Measurements from ENCODE around the gene PEX11B.

The PEX11B gene

GRCh38 chr1:145917595-145917994 is 922 bp downstream of the PEX11B start:
- Mint-ChIP-seq H3K27me3 (no peaks in the 10 kb centered on the region), H3K4me1 (ENCODE audit: low read depth in 2 of 2) (peaks cover 26 to 33% of the 10 kb centered on the region in 2 donors), H3K36me3 (ENCODE audit: insufficient read depth) (peaks cover 48% of the 10 kb centered on the region), H3K4me3 (peak overlapping the region; percentile 88 to 96), H3K9me3 (no peaks in the 10 kb centered on the region), H3K27ac (peak overlapping the region; percentile 89 to 94)
- no peak for ATAC-seq (replicated peaks)
- DNase-seq: no peak

DNA sequence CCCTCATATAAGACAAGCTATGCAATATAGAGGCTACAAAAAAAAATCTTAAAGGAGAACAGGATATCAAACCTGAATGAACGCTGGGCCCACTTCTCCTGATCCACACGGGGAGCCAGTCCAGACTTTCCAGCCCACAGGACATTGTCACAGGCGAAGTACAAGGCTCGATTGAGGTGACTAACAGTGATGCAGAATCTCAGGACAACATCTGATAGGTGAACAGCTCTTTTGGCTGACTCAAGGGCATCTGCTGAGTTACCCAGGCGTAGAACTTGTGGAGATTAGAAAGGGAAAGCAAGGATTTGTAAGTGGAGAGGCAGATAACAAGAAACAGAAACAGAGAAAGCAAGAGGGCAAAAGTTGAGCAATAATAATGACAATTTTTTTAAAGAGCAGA is 1.8 kb downstream of the PEX11B start:
- Mint-ChIP-seq H3K9me3 (no peaks in the 10 kb centered on the region), H3K36me3 (ENCODE audit: insufficient read depth) (peaks cover 53% of the 10 kb centered on the region), H3K27me3 (no peaks in the 10 kb centered on the region), H3K27ac (peak overlapping the region in 1 of 2 donors; percentile 89), H3K4me3 (peak overlapping the region; percentile 72 to 96), H3K4me1 (ENCODE audit: low read depth in 2 of 2) (peaks cover 26 to 33% of the 10 kb centered on the region in 2 donors)
- ATAC-seq (replicated peaks) (no peak), DNase-seq (no peak)

- Mint-ChIP-seq H3K27me3 (no peaks in the 10 kb centered on the region), H3K27ac (no peak overlapping the region), H3K4me3 (no peak overlapping the region), H3K4me1 (ENCODE audit: low read depth in 2 of 2) (peaks cover 10 to 28% of the 10 kb centered on the region in 2 donors), H3K36me3 (ENCODE audit: insufficient read depth) (peaks cover 38% of the 10 kb centered on the region), H3K9me3 (no peaks in the 10 kb centered on the region)
- no peak for ATAC-seq (replicated peaks)
- no peak for DNase-seq
These were observed 6.3 kb downstream of the PEX11B start for GRCh38 chr1:145912128-145912641.

GRCh38 chr1:145908653-145909052 is 9.9 kb downstream of the PEX11B start:
- Mint-ChIP-seq H3K27me3 (no peaks in the 10 kb centered on the region), H3K4me3 (no peak overlapping the region), H3K4me1 (ENCODE audit: low read depth in 2 of 2) (peaks cover 5 to 10% of the 10 kb centered on the region in 2 donors), H3K36me3 (ENCODE audit: insufficient read depth) (peaks cover 15% of the 10 kb centered on the region), H3K9me3 (no peaks in the 10 kb centered on the region), H3K27ac (no peak overlapping the region)
- ATAC-seq (replicated peaks) (no peak), DNase-seq (no peak)

- H3K27ac Mint-ChIP-seq: peak overlapping the region in 1 of 2 donors; percentile 19
These were observed 11.4 kb downstream of the PEX11B start for GRCh38 chr1:145906954-145907753.

DNA sequence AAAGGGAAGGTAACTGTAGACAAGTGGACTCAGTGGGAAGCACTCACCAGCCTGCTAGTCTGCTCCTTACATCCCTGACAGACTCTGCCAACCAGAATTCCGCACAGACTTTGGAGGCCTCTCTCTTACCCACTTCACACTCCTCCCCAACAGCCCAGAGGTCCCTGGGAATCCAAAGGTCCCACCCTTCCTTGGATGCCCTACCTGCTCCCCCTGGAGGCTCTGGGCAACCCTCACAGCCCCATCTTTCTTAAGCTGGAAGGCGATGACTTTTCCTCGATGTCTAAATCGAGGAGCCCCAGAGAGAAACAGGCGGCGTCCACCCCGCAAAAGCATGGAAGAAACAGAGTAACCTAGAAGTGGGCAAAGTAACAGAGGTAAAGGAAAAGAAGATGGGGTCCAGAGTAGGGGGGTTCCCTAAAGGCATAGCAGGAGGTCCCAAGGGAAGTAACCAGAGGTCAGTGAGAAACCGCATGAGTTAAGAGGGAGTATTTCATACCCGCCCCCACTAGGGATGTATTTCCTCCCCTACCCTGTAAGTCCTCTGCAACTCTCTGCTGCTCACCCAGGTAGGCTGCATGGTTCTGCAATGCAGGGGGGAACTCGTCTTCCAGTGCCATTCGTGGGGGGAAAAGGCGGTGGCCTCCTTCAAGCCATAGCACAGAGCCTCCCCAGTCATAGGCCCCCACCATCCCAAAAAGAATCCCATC is 17.1 kb downstream of the PEX11B start:
- no peak overlapping the region for H3K4me3 Mint-ChIP-seq
- no peak for ATAC-seq (replicated peaks)
- DNase-seq: no peak
- no peaks in the 10 kb centered on the region for H3K27me3 Mint-ChIP-seq
- no peaks in the 10 kb centered on the region for H3K9me3 Mint-ChIP-seq
- H3K36me3 Mint-ChIP-seq (ENCODE audit: insufficient read depth): peaks cover 2% of the 10 kb centered on the region
- no peak overlapping the region for H3K27ac Mint-ChIP-seq
- H3K4me1 Mint-ChIP-seq (ENCODE audit: low read depth in 2 of 2): no peaks in the 10 kb centered on the region

More at GRCh38 chr1:145906954-145907753, 11.4 kb downstream of the PEX11B start:
- DNase-seq (no peak), ATAC-seq (replicated peaks) (no peak)
- peaks cover 5 to 7% of the 10 kb centered on the region in 2 donors for H3K4me1 Mint-ChIP-seq (ENCODE audit: low read depth in 2 of 2)
- no peak overlapping the region for H3K4me3 Mint-ChIP-seq
- H3K27me3 Mint-ChIP-seq: no peaks in the 10 kb centered on the region
- H3K36me3 Mint-ChIP-seq (ENCODE audit: insufficient read depth): peaks cover 7% of the 10 kb centered on the region
- H3K9me3 Mint-ChIP-seq: no peaks in the 10 kb centered on the region

DNA sequence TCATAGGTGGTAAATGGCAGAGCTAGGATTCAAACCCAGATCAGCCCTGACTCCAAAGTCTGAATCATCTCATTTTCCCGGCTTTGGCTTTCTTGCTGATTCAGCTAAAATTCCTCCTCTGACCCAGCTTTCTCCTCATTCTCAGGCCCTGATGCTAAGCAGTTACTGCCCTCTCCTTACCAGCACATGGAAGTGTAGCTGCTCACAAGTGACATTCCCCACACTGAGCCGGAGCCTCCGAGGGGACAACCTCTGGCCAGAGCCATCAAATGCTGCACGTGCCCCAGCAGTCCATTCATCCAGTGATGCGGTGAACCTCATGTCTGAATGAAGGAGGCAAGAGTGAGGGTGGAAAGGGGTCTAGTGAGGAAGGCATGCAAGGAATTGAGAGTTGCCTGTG is 19.8 kb downstream of the PEX11B start:
- no peaks in the 10 kb centered on the region for H3K27me3 Mint-ChIP-seq
- no peak for ATAC-seq (replicated peaks)

DNA sequence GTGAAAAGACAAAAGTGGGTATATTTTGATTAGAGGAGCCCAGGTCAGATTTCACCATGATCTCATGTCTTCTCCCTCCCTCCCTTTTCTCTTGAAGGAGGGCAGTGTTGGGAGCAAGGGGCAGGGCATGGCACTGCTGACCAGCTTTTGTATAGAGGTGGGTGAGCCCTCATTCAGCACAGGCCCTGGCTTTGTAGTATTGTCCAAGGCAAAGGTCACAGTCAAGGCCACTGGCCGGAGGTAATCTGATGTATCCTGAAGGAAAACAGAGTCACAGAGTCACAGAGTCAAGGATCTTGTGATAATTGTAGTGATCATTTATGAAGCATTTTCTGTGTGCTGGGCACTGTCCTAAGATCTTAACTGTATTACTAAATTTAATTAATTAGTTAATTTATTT is 20.5 kb downstream of the PEX11B start:
- no peaks in the 10 kb centered on the region for H3K27me3 Mint-ChIP-seq

More for the DNA sequence above, 19.8 kb downstream of the PEX11B start:
- no peak for DNase-seq
- Mint-ChIP-seq H3K4me1 (ENCODE audit: low read depth in 2 of 2) (no peaks in the 10 kb centered on the region), H3K9me3 (no peaks in the 10 kb centered on the region), H3K27ac (no peak overlapping the region), H3K4me3 (no peak overlapping the region), H3K36me3 (ENCODE audit: insufficient read depth) (peaks cover 2% of the 10 kb centered on the region)

GRCh38 chr1:145895471-145895870 is 23.0 kb downstream of the PEX11B start:
- no peaks in the 10 kb centered on the region for H3K27me3 Mint-ChIP-seq
- H3K4me1 Mint-ChIP-seq (ENCODE audit: low read depth in 2 of 2): no peaks in the 10 kb centered on the region
- no peak for ATAC-seq (replicated peaks)

More for the DNA sequence above, 20.5 kb downstream of the PEX11B start:
- no peaks in the 10 kb centered on the region for H3K4me1 Mint-ChIP-seq (ENCODE audit: low read depth in 2 of 2)
- peaks cover 2% of the 10 kb centered on the region for H3K36me3 Mint-ChIP-seq (ENCODE audit: insufficient read depth)
- no peaks in the 10 kb centered on the region for H3K9me3 Mint-ChIP-seq
- DNase-seq (no peak), ATAC-seq (replicated peaks) (no peak)
- H3K4me3 Mint-ChIP-seq: no peak overlapping the region
- H3K27ac Mint-ChIP-seq: no peak overlapping the region

GRCh38 chr1:145893306-145894055 is 25.0 kb downstream of the PEX11B start:
- Mint-ChIP-seq H3K4me1 (ENCODE audit: low read depth in 2 of 2) (no peaks in the 10 kb centered on the region), H3K36me3 (ENCODE audit: insufficient read depth) (peaks cover 2% of the 10 kb centered on the region), H3K4me3 (no peak overlapping the region), H3K27me3 (no peaks in the 10 kb centered on the region), H3K27ac (no peak overlapping the region), H3K9me3 (no peaks in the 10 kb centered on the region)
- DNase-seq (no peak), ATAC-seq (replicated peaks) (no peak)

More at GRCh38 chr1:145895471-145895870, 23.0 kb downstream of the PEX11B start:
- H3K9me3 Mint-ChIP-seq: no peaks in the 10 kb centered on the region
- H3K4me3 Mint-ChIP-seq: no peak overlapping the region
- no peak for DNase-seq
- H3K36me3 Mint-ChIP-seq (ENCODE audit: insufficient read depth): peaks cover 2% of the 10 kb centered on the region
- H3K27ac Mint-ChIP-seq: no peak overlapping the region

- Mint-ChIP-seq H3K27ac (no peak overlapping the region), H3K9me3 (no peaks in the 10 kb centered on the region)
These were observed 25.9 kb downstream of the PEX11B start for GRCh38 chr1:145892486-145893087.

DNA sequence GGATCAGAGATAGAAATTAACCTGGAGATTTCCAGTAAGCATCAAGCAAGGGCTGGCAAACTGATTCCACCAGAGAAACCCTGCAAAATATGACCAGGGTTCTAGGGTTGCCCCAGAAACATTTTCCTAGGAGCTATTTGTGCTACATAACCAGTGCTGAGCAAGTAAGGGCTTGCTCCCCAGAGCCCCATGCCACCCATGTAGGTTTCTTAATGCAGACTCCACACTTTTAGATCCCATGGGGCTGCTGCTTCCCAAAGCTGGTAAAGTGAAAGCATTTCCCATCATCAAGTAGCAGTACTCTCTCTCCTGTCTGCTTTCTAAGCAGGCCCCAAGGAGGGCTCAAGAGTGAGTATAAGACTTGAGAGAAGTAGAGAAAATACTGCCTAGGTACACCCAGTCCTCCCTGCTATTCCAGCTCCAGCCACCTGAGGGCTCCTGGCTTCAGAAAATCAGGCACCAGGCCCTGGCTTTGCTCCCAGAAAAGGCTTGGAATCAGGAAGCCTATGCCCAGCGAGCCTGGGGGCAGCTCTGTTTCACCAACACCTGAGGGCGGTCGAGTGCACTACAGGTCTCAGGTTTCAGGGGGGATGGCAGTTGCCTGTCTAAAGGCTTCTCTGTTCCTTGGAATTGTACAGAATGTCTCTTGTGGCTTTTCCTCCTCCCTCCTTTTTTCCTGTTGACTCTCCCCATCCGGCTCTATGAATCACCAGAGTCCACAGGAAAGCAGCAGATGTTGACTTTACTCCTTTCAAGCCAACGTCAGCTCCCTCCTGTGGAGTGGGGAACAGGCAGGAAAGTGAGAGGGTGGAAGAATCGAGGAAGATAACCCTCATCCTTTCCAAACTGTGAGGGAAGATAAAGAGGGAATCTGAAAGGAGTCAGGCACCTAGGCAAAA is 26.7 kb downstream of the PEX11B start:
- no peaks in the 10 kb centered on the region for H3K4me1 Mint-ChIP-seq (ENCODE audit: low read depth in 2 of 2)
- peak; percentile 33 to 54 (median 43) for DNase-seq
- H3K9me3 Mint-ChIP-seq: no peaks in the 10 kb centered on the region
- H3K36me3 Mint-ChIP-seq (ENCODE audit: insufficient read depth): no peaks in the 10 kb centered on the region
- peak; percentile 51 for ATAC-seq (replicated peaks)
- H3K27ac Mint-ChIP-seq: no peak overlapping the region
- H3K4me3 Mint-ChIP-seq: no peak overlapping the region
- H3K27me3 Mint-ChIP-seq: no peaks in the 10 kb centered on the region

More at GRCh38 chr1:145892486-145893087, 25.9 kb downstream of the PEX11B start:
- ATAC-seq (replicated peaks): no peak
- Mint-ChIP-seq H3K36me3 (ENCODE audit: insufficient read depth) (peaks cover 2% of the 10 kb centered on the region), H3K4me1 (ENCODE audit: low read depth in 2 of 2) (no peaks in the 10 kb centered on the region), H3K4me3 (no peak overlapping the region), H3K27me3 (no peaks in the 10 kb centered on the region)
- DNase-seq: no peak

Data from effector memory CD8-positive, alpha-beta T cell (primary cell).